NCI-H526 (cell line): ENCODE data around the gene C1QTNF9B.
A peak's percentile ranks its signal among the peaks of the same experiment; 100 is the strongest.
"Not testable (repeated sequence)": the region's sequence is repeated elsewhere in the genome, so short reads cannot be mapped to it uniquely, and the experiment has no call there.

Experiments used
- DNase-seq, 2 experiments: peaks; one replicate each; lab custom pipeline; 2025; lab: John Stamatoyannopoulos, UW

C1QTNF9B gene

GRCh38 chr13:23897452-23897919 is at the start of gene C1QTNF9B:
TSS of gene C1QTNF9B (minus strand) at chr13:23897502.
- not testable (repeated sequence) for DNase-seq

GRCh38 chr13:23946900-23947299 is 49.6 kb upstream of the C1QTNF9B start:
- DNase-seq: no peak

- no peak for DNase-seq
Observed at GRCh38 chr13:23946067-23946466, 48.8 kb upstream of the C1QTNF9B start.

- DNase-seq: no peak
Observed at GRCh38 chr13:23945612-23946011, 48.3 kb upstream of the C1QTNF9B start.

GRCh38 chr13:23941211-23941610 is 43.9 kb upstream of the C1QTNF9B start:
- no peak for DNase-seq

- not testable (repeated sequence) for DNase-seq
Observed at GRCh38 chr13:23939666-23940065, 42.4 kb upstream of the C1QTNF9B start.

GRCh38 chr13:23934520-23934919 is 37.2 kb upstream of the C1QTNF9B start:
- DNase-seq: no peak

GRCh38 chr13:23928985-23929384 is 31.7 kb upstream of the C1QTNF9B start:
- DNase-seq: no peak

GRCh38 chr13:23923031-23923430 is 25.7 kb upstream of the C1QTNF9B start:
- no peak for DNase-seq

- DNase-seq: no peak
Observed at GRCh38 chr13:23922005-23922932, 25.0 kb upstream of the C1QTNF9B start.

- peak; percentile 60 to 68 for DNase-seq
Observed at GRCh38 chr13:23921451-23921888, 24.2 kb upstream of the C1QTNF9B start.

GRCh38 chr13:23919006-23919405 is 21.7 kb upstream of the C1QTNF9B start:
- DNase-seq: no peak

GRCh38 chr13:23918208-23918607 is 20.9 kb upstream of the C1QTNF9B start:
- DNase-seq: no peak

- DNase-seq: peak in 1 of 2 experiments; percentile 61
Observed at GRCh38 chr13:23915308-23915707, 18.0 kb upstream of the C1QTNF9B start.

- DNase-seq: no peak
Observed at GRCh38 chr13:23912469-23912868, 15.2 kb upstream of the C1QTNF9B start.

GRCh38 chr13:23909606-23910005 is 12.3 kb upstream of the C1QTNF9B start:
- DNase-seq: no peak

GRCh38 chr13:23905766-23906165 is 8.5 kb upstream of the C1QTNF9B start:
- DNase-seq: no peak

GRCh38 chr13:23903906-23904280 is 6.6 kb upstream of the C1QTNF9B start:
- DNase-seq: no peak

GRCh38 chr13:23902975-23903905 is 5.9 kb upstream of the C1QTNF9B start:
- no peak for DNase-seq

- peak in 1 of 2 experiments; percentile 16 for DNase-seq
Observed at GRCh38 chr13:23901365-23901764, 4.1 kb upstream of the C1QTNF9B start.

GRCh38 chr13:23899555-23899954 is 2.3 kb upstream of the C1QTNF9B start:
- DNase-seq: peak in 1 of 2 experiments; percentile 57

- no peak for DNase-seq
Observed at GRCh38 chr13:23898101-23898500, 799 bp upstream of the C1QTNF9B start.
